Liver (tissue), 9 donors: ENCODE measurements around the gene PCDH9. TPM values are rescaled to one million over a fixed set of nuclear protein-coding genes. Genes with fewer than 3 reads are reported as not detected.

Experiments
- DNase-seq: peaks from one replicate; pipeline ENCODE4 v3.0.0-alpha.2; 2017; ENCODE audit warnings: low spot score
- H3K27ac ChIP-seq, 2 donors: one replicate each; pipeline ENCODE4 v1.7.0; 2013; ENCODE audit warnings: inconsistent platforms in 2 of 2, low read length in 2 of 2, control low read depth in 1 of 2, low read depth in 1 of 2, mild to moderate bottlenecking in 1 of 2
- H3K27me3 ChIP-seq, 4 donors: one replicate each; pipeline versions ENCODE4 v1.6.1 to v1.7.0; 2013; ENCODE audit warnings: low read length in 3 of 4, inconsistent platforms in 1 of 4, mild to moderate bottlenecking in 1 of 4, moderate library complexity in 1 of 4; ENCODE audit not compliant: control insufficient read depth in 4 of 4, insufficient read depth in 4 of 4
- H3K36me3 ChIP-seq, 4 donors: one replicate each; pipeline versions ENCODE4 v1.6.1 to v1.7.0; 2013; ENCODE audit warnings: low read length in 3 of 4, mild to moderate bottlenecking in 3 of 4, low read depth in 1 of 4, moderate library complexity in 1 of 4; ENCODE audit not compliant: control insufficient read depth in 4 of 4, insufficient read depth in 3 of 4
- H3K4me1 ChIP-seq, 4 donors: one replicate each; pipeline versions ENCODE4 v1.6.1 to v1.7.0; 2013; ENCODE audit warnings: low read length in 3 of 4, mild to moderate bottlenecking in 3 of 4, moderate library complexity in 1 of 4; ENCODE audit not compliant: control insufficient read depth in 4 of 4, insufficient read depth in 4 of 4
- H3K4me3 ChIP-seq, 3 donors: one replicate each; pipeline versions ENCODE4 v1.6.1 to v1.7.0; 2013; ENCODE audit warnings: low read length in 3 of 3, control low read depth in 1 of 3, low read depth in 1 of 3, mild to moderate bottlenecking in 1 of 3
- H3K9ac ChIP-seq, 2 donors: one replicate each; pipeline ENCODE4 v1.7.0; 2013; ENCODE audit warnings: low read length in 2 of 2, mild to moderate bottlenecking in 2 of 2, moderate library complexity in 2 of 2, control low read depth in 1 of 2, low read depth in 1 of 2
- H3K9me3 ChIP-seq, 4 donors: one replicate each; pipeline versions ENCODE4 v1.6.1 to v1.7.0; 2013; ENCODE audit warnings: low read length in 3 of 4; ENCODE audit not compliant: control insufficient read depth in 4 of 4
- CTCF ChIP-seq: fragments of 150-350 bp; IDR thresholded peaks from 2 replicates; pipeline ENCODE4 v1.5.1; 2017; ENCODE audit warnings: improper control_type of control experiment, low read depth, low read length; ENCODE audit not compliant: missing input control
- EGR1 ChIP-seq, 2 donors: IDR thresholded peaks; 2 replicates each; pipeline ENCODE4 v1.6.1; 2016 to 2018; ENCODE audit warnings: antibody characterized with exemption in 2 of 2, low read depth in 2 of 2
- FOXA1 ChIP-seq: IDR thresholded peaks from 2 replicates; pipeline ENCODE4 v1.6.1; 2016; ENCODE audit warnings: antibody characterized with exemption
- FOXA2 ChIP-seq: IDR thresholded peaks from 2 replicates; pipeline ENCODE4 v1.6.1; 2016; ENCODE audit warnings: antibody characterized with exemption
- GABPA ChIP-seq, 2 donors: IDR thresholded peaks in 1 of 2; conservative IDR thresholded peaks in 1 of 2; 2 replicates each; pipeline ENCODE4 v1.6.1; 2016; ENCODE audit warnings: antibody characterized with exemption in 2 of 2, mild to moderate bottlenecking in 1 of 2, moderate library complexity in 1 of 2
- HNF4A ChIP-seq, 2 donors: conservative IDR thresholded peaks; 2 replicates each; pipeline ENCODE4 v1.6.1; 2016; ENCODE audit warnings: antibody characterized with exemption in 2 of 2, mild to moderate bottlenecking in 2 of 2
- HNF4G ChIP-seq: IDR thresholded peaks from 2 replicates; pipeline ENCODE4 v1.6.1; 2016; ENCODE audit warnings: antibody characterized with exemption
- JUND ChIP-seq, 2 donors: IDR thresholded peaks; 2 replicates each; pipeline ENCODE4 v1.6.1; 2016; ENCODE audit warnings: antibody characterized with exemption in 2 of 2
- NR2F2 ChIP-seq: IDR thresholded peaks from 2 replicates; pipeline ENCODE4 v1.6.1; 2016; ENCODE audit warnings: antibody characterized with exemption
- RAD21 ChIP-seq, 2 donors: IDR thresholded peaks; 2 replicates each; pipeline ENCODE4 v1.6.1; 2016; ENCODE audit warnings: antibody characterized with exemption in 2 of 2, mild to moderate bottlenecking in 2 of 2
- REST ChIP-seq: IDR thresholded peaks from 2 replicates; pipeline ENCODE4 v1.6.1; 2016; ENCODE audit warnings: antibody characterized with exemption, mild to moderate bottlenecking
- SP1 ChIP-seq: IDR thresholded peaks from 2 replicates; pipeline ENCODE4 v1.6.1; 2018; ENCODE audit warnings: antibody characterized with exemption, mild to moderate bottlenecking
- TAF1 ChIP-seq: conservative IDR thresholded peaks from 2 replicates; pipeline ENCODE4 v1.6.1; 2016; ENCODE audit warnings: antibody characterized with exemption, mild to moderate bottlenecking
- YY1 ChIP-seq: IDR thresholded peaks from 2 replicates; pipeline ENCODE4 v1.6.1; 2016; ENCODE audit warnings: antibody characterized with exemption, mild to moderate bottlenecking
- WGBS: extraction: QIAGEN DNeasy Blood & Tissue Kit; methylation state at CpG from one replicate; pipeline ENCODE4 v1.1.7; 2013; 5-methylcytosine and 5-hydroxymethylcytosine counted together
- polyA plus RNA-seq, 2 donors: library from polyadenylated mRNA; stranded (reverse) in 1 of 2; unstranded in 1 of 2; fragments of 200-250 nt in 1 of 2; fragments of >200 nt in 1 of 2; fragmentation: Nextera tagmentation in 1 of 2; extraction: Ambion mirVana in 1 of 2; gene quantifications; one replicate each; pipeline versions ENCODE4 v1.2.1 to v1.2.3, GENCODE V29; 2013 to 2015
- total RNA-seq, 2 donors: library from RNA; depleted of rRNA; stranded (reverse); fragments of >200 nt; gene quantifications; one replicate each; pipeline ENCODE4 v1.2.3, GENCODE V29; 2014
- TF ChIP-seq, protein P1 (sequence below): IDR thresholded peaks from 2 replicates; pipeline ENCODE4 v1.6.1; 2016; ENCODE audit warnings: antibody characterized with exemption
- TF ChIP-seq, protein P2 (sequence below): IDR thresholded peaks from 2 replicates; pipeline ENCODE4 v1.6.1; 2016; ENCODE audit warnings: antibody characterized with exemption
- TF ChIP-seq, protein P3 (sequence below): IDR thresholded peaks from 2 replicates; pipeline ENCODE4 v1.6.1; 2016; ENCODE audit warnings: antibody characterized with exemption
- donor health status: healthy.
- donor health status: healthy.
- donor health status: healthy.
- donor health status: healthy.
- donor health status: healthy.

The PCDH9 gene
- total and polyA plus RNA-seq, 4 donors: 0.90 to 4.0 (median 2.2) TPM

- no peaks in the 10 kb centered on the region for H3K27me3 ChIP-seq
- no peak overlapping the region for H3K27ac ChIP-seq
- DNase-seq: no peak
- no peaks in the 10 kb centered on the region for H3K4me1 ChIP-seq
- no peak overlapping the region for H3K4me3 ChIP-seq
- no peaks in the 10 kb centered on the region for H3K36me3 ChIP-seq
- H3K9me3 ChIP-seq: no peaks in the 10 kb centered on the region
- H3K9ac ChIP-seq: no peak overlapping the region
- no peak for TF ChIP-seq YY1
- TF ChIP-seq, protein P1, sequence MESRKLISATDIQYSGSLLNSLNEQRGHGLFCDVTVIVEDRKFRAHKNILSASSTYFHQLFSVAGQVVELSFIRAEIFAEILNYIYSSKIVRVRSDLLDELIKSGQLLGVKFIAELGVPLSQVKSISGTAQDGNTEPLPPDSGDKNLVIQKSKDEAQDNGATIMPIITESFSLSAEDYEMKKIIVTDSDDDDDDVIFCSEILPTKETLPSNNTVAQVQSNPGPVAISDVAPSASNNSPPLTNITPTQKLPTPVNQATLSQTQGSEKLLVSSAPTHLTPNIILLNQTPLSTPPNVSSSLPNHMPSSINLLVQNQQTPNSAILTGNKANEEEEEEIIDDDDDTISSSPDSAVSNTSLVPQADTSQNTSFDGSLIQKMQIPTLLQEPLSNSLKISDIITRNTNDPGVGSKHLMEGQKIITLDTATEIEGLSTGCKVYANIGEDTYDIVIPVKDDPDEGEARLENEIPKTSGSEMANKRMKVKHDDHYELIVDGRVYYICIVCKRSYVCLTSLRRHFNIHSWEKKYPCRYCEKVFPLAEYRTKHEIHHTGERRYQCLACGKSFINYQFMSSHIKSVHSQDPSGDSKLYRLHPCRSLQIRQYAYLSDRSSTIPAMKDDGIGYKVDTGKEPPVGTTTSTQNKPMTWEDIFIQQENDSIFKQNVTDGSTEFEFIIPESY: no peak
- no peak for TF ChIP-seq REST
- TF ChIP-seq GABPA (IDR thresholded peaks at IDR 0.05 in 1 of 2, conservative IDR thresholded peaks at IDR 0.05 in 1 of 2): no peak
- TF ChIP-seq JUND (IDR thresholded peaks at IDR 0.05): no peak
- TF ChIP-seq, protein P2, sequence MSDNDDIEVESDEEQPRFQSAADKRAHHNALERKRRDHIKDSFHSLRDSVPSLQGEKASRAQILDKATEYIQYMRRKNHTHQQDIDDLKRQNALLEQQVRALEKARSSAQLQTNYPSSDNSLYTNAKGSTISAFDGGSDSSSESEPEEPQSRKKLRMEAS: no peak
- no peak for TF ChIP-seq TAF1
- no peak for TF ChIP-seq FOXA2
- TF ChIP-seq SP1: no peak
- no peak for TF ChIP-seq RAD21 (IDR thresholded peaks at IDR 0.05)
- no peak for TF ChIP-seq FOXA1
- no peak for TF ChIP-seq EGR1 (IDR thresholded peaks at IDR 0.05; ENCODE audit: low read depth in 2 of 2)
- no peak for TF ChIP-seq CTCF
- TF ChIP-seq, protein P3, sequence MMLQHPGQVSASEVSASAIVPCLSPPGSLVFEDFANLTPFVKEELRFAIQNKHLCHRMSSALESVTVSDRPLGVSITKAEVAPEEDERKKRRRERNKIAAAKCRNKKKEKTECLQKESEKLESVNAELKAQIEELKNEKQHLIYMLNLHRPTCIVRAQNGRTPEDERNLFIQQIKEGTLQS: no peak
- no peak for TF ChIP-seq HNF4A (conservative IDR thresholded peaks at IDR 0.05)
- no peak for TF ChIP-seq NR2F2
These were observed 829.8 kb downstream of the PCDH9 start for GRCh38 chr13:66400292-66400691.

DNA sequence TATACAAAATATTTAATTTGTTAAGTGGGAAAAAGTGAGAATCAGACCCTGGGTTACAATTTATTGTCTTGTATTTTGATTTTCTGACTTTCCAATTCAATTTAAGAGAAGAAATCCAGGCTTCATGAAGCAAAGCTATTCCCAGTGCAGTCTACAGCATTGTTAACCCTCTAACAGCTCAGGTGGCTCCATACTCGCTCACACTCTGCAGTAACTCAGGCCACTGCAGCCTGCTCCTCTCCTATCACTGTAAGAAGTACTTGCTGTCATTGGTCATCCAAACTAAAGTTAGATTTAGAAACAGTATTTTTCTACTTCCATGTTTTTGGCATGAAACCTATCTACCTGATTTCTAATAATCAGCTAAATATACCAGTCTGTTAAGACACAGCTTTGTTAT is 830.3 kb downstream of the PCDH9 start:
- 64% methylated on average over 1 of the region's 1 CpG for WGBS
- TF ChIP-seq TAF1 (no peak), REST (no peak), JUND (IDR thresholded peaks at IDR 0.05) (no peak), HNF4G (no peak), FOXA2 (no peak), HNF4A (conservative IDR thresholded peaks at IDR 0.05) (no peak), EGR1 (IDR thresholded peaks at IDR 0.05; ENCODE audit: low read depth in 2 of 2) (no peak), NR2F2 (no peak), GABPA (IDR thresholded peaks at IDR 0.05 in 1 of 2, conservative IDR thresholded peaks at IDR 0.05 in 1 of 2) (no peak), FOXA1 (no peak), RAD21 (IDR thresholded peaks at IDR 0.05) (no peak), YY1 (no peak)
- TF ChIP-seq, protein P3: no peak
- TF ChIP-seq, protein P2: no peak

More for the DNA sequence above, 830.3 kb downstream of the PCDH9 start:
- Histone ChIP-seq H3K9me3 (no peaks in the 10 kb centered on the region), H3K9ac (no peak overlapping the region), H3K36me3 (no peaks in the 10 kb centered on the region), H3K27me3 (no peaks in the 10 kb centered on the region), H3K4me3 (no peak overlapping the region), H3K27ac (no peak overlapping the region), H3K4me1 (no peaks in the 10 kb centered on the region)
- no peak for DNase-seq
